ENCODE measurements around the gene ZNF827.

ZNF827 gene

GRCh38 chr4:145788755-145789154 is 149.9 kb downstream of the ZNF827 start:
- DNase-seq: no peak

- no peak for DNase-seq
These were observed 151.8 kb downstream of the ZNF827 start for GRCh38 chr4:145786830-145787229.

- DNase-seq: no peak
These were observed 152.4 kb downstream of the ZNF827 start for GRCh38 chr4:145786261-145786660.

- DNase-seq: no peak
These were observed 153.1 kb downstream of the ZNF827 start for GRCh38 chr4:145785391-145786008.

GRCh38 chr4:145784036-145784435 is 154.6 kb downstream of the ZNF827 start:
- no peak for DNase-seq

- DNase-seq: no peak
These were observed 155.9 kb downstream of the ZNF827 start for GRCh38 chr4:145782756-145783155.

GRCh38 chr4:145781351-145781750 is 157.3 kb downstream of the ZNF827 start:
- DNase-seq: no peak

- DNase-seq: no peak
These were observed 159.3 kb downstream of the ZNF827 start for GRCh38 chr4:145779319-145779801.

- DNase-seq: no peak
These were observed 162.4 kb downstream of the ZNF827 start for GRCh38 chr4:145776208-145776607.

- DNase-seq: no peak
These were observed 163.2 kb downstream of the ZNF827 start for GRCh38 chr4:145775406-145775805.

GRCh38 chr4:145774473-145774872 is 164.2 kb downstream of the ZNF827 start:
- DNase-seq: no peak

- no peak for DNase-seq
These were observed 164.9 kb downstream of the ZNF827 start for GRCh38 chr4:145773581-145774234.

GRCh38 chr4:145772347-145772746 is 166.3 kb downstream of the ZNF827 start:
- DNase-seq: no peak

GRCh38 chr4:145770124-145770523 is 168.5 kb downstream of the ZNF827 start:
- DNase-seq: no peak

GRCh38 chr4:145769450-145770037 is 169.1 kb downstream of the ZNF827 start:
- DNase-seq: no peak

- no peak for DNase-seq
These were observed 172.3 kb downstream of the ZNF827 start for GRCh38 chr4:145766273-145766672.

GRCh38 chr4:145763399-145763798 is 175.2 kb downstream of the ZNF827 start:
- no peak for DNase-seq

GRCh38 chr4:145762719-145763118 is 175.9 kb downstream of the ZNF827 start:
- no peak for DNase-seq

- no peak for DNase-seq
These were observed 177.4 kb downstream of the ZNF827 start for GRCh38 chr4:145760961-145761929.

- DNase-seq: no peak
These were observed 178.4 kb downstream of the ZNF827 start for GRCh38 chr4:145760176-145760575.

GRCh38 chr4:145757188-145757587 is 181.4 kb downstream of the ZNF827 start:
- DNase-seq: no peak

- no peak for DNase-seq
These were observed 182.4 kb downstream of the ZNF827 start for GRCh38 chr4:145756244-145756643.

GRCh38 chr4:145755802-145756201 is 182.8 kb downstream of the ZNF827 start:
- no peak for DNase-seq

Measured in activated gamma-delta T cell treated with Interleukin-2 at 50 U/mL for 16 hours (primary cell).